K562 (cell line): ENCODE measurements around the gene CSK. TPM values are rescaled to one million over a fixed set of nuclear protein-coding genes. Genes with fewer than 3 reads are reported as not detected.
A peak's percentile ranks its signal among the peaks of the same experiment; 100 is the strongest.

Experiments
- CTCFL ChIP-seq: IDR thresholded peaks from 2 replicates; pipeline ENCODE4 v1.6.1; 2011; ENCODE audit warnings: borderline replicate concordance, low read depth, mild to moderate bottlenecking, moderate library complexity, low read length; ENCODE audit not compliant: insufficient read depth, poor library complexity, severe bottlenecking
- EP400 ChIP-seq: fragments of 450-650 bp; IDR thresholded peaks from 2 replicates; pipeline ENCODE4 v1.6.1; 2017; ENCODE audit warnings: antibody characterized with exemption, mild to moderate bottlenecking, moderate library complexity
- LARP7 ChIP-seq: fragments of 450-650 bp; IDR thresholded peaks from 2 replicates; pipeline ENCODE4 v1.6.1; 2016
- REST ChIP-seq, 2 experiments: fragments of 450-650 bp; formaldehyde crosslinking in 1 of 2; IDR thresholded peaks; 2 replicates each; pipeline versions ENCODE4 v1.4.0 to v1.6.1; 2014 to 2020; ENCODE audit warnings: mild to moderate bottlenecking in 2 of 2, borderline replicate concordance in 1 of 2, low read depth in 1 of 2
- SIRT6 ChIP-seq: IDR thresholded peaks from one replicate; pipeline ENCODE4 v1.6.1; 2012; ENCODE audit warnings: low read depth, mild to moderate bottlenecking, control low read depth, inconsistent platforms, low read length, moderate library complexity
- XRCC5 ChIP-seq: fragments of 200-400 bp; formaldehyde crosslinking; IDR thresholded peaks from 2 replicates; pipeline ENCODE4 v1.6.1; 2017; ENCODE audit warnings: low read depth, mild to moderate bottlenecking, low read length
- ZC3H8 ChIP-seq: fragments of 450-650 bp; IDR thresholded peaks from 2 replicates; pipeline ENCODE4 v1.6.1; 2017
- ZEB2 ChIP-seq: fragments of 450-650 bp; IDR thresholded peaks from 2 replicates; pipeline ENCODE4 v1.6.1; 2016
- ZNF592 ChIP-seq: fragments of 450-650 bp; IDR thresholded peaks from 2 replicates; pipeline ENCODE4 v1.6.1; 2017; ENCODE audit warnings: antibody characterized with exemption, mild to moderate bottlenecking
- ZNF740 ChIP-seq, 3 experiments: fragments of 200-800 bp in 1 of 3; sonication (Bioruptor generic) in 1 of 3; sonication (generic) in 1 of 3; formaldehyde crosslinking in 1 of 3; IDR thresholded peaks; 2 replicates each; pipeline versions ENCODE4 v1.6.1 to v1.8.0; 2016 to 2022; ENCODE audit warnings: mild to moderate bottlenecking in 2 of 3, missing compliant biosample characterization in 2 of 3, missing genetic modification characterization in 2 of 3, missing genetic modification reagents in 1 of 3
- polyA plus RNA-seq, 8 experiments: library from polyadenylated mRNA; depleted of rRNA in 4 of 8; stranded (reverse) in 5 of 8; unstranded in 3 of 8; fragments of >200 nt; fragmentation: Nextera tagmentation in 2 of 8; fragmentation: Illumina TruSeq in 1 of 8; extraction: Ambion mirVana in 2 of 8; extraction: Trizol in 1 of 8; gene quantifications; 2 replicates each; pipeline versions ENCODE4 v1.2.1 to v1.2.3, GENCODE V29; 2011 to 2014; ENCODE audit warnings: inconsistent platforms in 1 of 8, missing spikeins in 1 of 8
- total RNA-seq, 7 experiments: library from RNA; depleted of rRNA in 6 of 7; stranded (reverse); fragments of >200 nt in 6 of 7; fragmentation: Illumina TruSeq in 2 of 7; extraction: Trizol in 2 of 7; gene quantifications; 2 replicates each; pipeline versions ENCODE4 v1.2.1 to v1.2.3, GENCODE V29; 2011 to 2021; ENCODE audit warnings: low replicate concordance in 1 of 7

CSK gene
- total and polyA plus RNA-seq, 9 of the 15 experiments (the other 6 are each of a cell fraction or from before 2014, with no cell fraction given): 1.5 to 112 (median 22.5) TPM

GRCh38 chr15:74799856-74800558 lies 18.1 kb downstream of the CSK start (continued):
- TF ChIP-seq REST (IDR thresholded peaks at IDR 0.05; ENCODE audit: borderline replicate concordance): peak; percentile 90
- TF ChIP-seq REST (CRISPR knock-in tag; IDR thresholded peaks at IDR 0.05; ENCODE audit: low read depth): no peak
- peak; percentile 91 for TF ChIP-seq XRCC5
- no peak for TF ChIP-seq SIRT6
- TF ChIP-seq CTCFL: peak; percentile 87
- no peak for TF ChIP-seq ZEB2
- no peak for TF ChIP-seq LARP7
- TF ChIP-seq EP400: no peak
- TF ChIP-seq ZNF740 (CRISPR knock-in tag; IDR thresholded peaks at IDR 0.05): no peak
- TF ChIP-seq ZNF740 (tag; IDR thresholded peaks at IDR 0.05): no peak
- TF ChIP-seq ZC3H8: no peak
- TF ChIP-seq ZNF592: no peak
